ENCODE data around the gene SRGAP2.
"Not testable (repeated sequence)": the region's sequence is repeated elsewhere in the genome, so short reads cannot be mapped to it uniquely, and the experiment has no call there.

DNA sequence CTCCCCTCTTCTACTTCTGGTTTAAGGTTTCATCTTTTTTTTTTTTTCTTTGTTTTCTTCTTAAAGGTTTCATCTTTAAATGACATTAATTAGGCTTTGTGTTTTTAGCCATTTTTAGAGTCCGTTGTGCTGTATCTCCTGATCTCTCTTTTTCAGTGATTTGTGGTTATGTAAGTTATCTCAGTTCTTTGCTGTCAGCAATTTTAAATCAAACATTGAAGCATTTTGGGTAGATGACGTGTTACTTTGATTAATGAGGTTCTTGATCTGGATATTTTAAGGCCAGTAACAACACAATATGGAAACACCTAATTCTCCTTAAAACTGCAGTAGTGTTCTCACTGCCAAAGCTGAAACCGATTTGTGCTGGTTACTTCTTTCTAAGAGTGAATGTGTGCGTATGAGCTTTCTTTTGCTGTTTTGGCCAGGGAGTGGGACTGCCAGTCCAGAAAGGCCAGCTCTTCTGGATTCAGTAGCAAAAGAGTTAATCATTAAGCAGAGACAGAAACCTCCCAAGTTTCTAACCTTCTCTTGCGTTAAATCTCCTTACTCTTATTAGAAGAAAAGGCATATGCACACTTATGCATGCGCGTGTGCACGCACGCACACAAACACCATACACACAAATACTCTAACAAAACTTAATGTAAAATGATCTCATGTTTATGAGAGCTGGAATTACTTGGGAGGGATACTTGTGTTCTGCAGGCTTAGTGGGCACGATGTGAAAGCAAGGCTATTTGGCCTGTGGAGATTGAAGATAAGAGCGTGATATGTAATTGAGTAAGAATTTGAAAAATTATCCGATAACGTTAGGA lies 16.4 kb downstream of the SRGAP2 start:
- not testable (repeated sequence) for TF ChIP-seq POLR2AphosphoS5 (IDR thresholded peaks at IDR 0.05; ENCODE audit: borderline replicate concordance, low read depth, low read length); EZH2 (IDR thresholded peaks at IDR 0.05); FOXP2 (optimal IDR thresholded peaks at IDR 0.05; ENCODE audit: control extremely low read depth, extremely low read length, insufficient read depth)

Data from SK-N-MC (cell line).